Ovary (tissue), 9 donors: ENCODE measurements around the gene HSPA12B. TPM values are rescaled to one million over a fixed set of nuclear protein-coding genes. Genes with fewer than 3 reads are reported as not detected.

Experiments used
- DNase-seq, 5 donors: peaks; one replicate each; pipeline ENCODE4 v3.0.0-alpha.2; 2019 to 2020
- H3K27ac ChIP-seq, 2 donors: fragments of 200-600 bp; one replicate each; pipeline versions ENCODE4 v1.5.1 to v1.8.0; 2019 to 2022
- H3K27me3 ChIP-seq: fragments of 200-600 bp; one replicate; pipeline ENCODE4 v1.8.0; 2022
- H3K36me3 ChIP-seq: fragments of 200-600 bp; sonication (generic); one replicate; pipeline ENCODE4 v1.5.1; 2019
- H3K4me1 ChIP-seq: one replicate; pipeline ENCODE4 v1.8.1; 2013; ENCODE audit warnings: mild to moderate bottlenecking, moderate library complexity; ENCODE audit not compliant: insufficient read depth
- H3K4me3 ChIP-seq: fragments of 200-600 bp; sonication (generic); one replicate; pipeline ENCODE4 v1.5.1; 2017
- H3K9me3 ChIP-seq, 2 donors: fragments of 200-600 bp in 1 of 2; sonication (generic) in 1 of 2; one replicate each; pipeline versions ENCODE4 v1.5.1 to v1.8.1; 2013 to 2019; ENCODE audit warnings: mild to moderate bottlenecking in 1 of 2, moderate library complexity in 1 of 2
- CTCF ChIP-seq, 3 donors: fragments of 450-650 bp in 2 of 3; fragments of 200-600 bp in 1 of 3; IDR thresholded peaks; one replicate each; pipeline versions ENCODE4 v1.5.1 to v1.8.0; 2016 to 2022; ENCODE audit warnings: antibody characterized with exemption in 3 of 3, mild to moderate bottlenecking in 1 of 3
- EP300 ChIP-seq: sonication (generic); formaldehyde crosslinking; IDR thresholded peaks from one replicate; pipeline ENCODE4 v1.6.1; 2017; ENCODE audit warnings: antibody characterized with exemption
- POLR2A ChIP-seq: fragments of 450-650 bp; IDR thresholded peaks from one replicate; pipeline ENCODE4 v1.6.1; 2017; ENCODE audit warnings: antibody characterized with exemption, mild to moderate bottlenecking, moderate library complexity
- WGBS, 3 donors: extraction: QIAGEN DNeasy Blood & Tissue Kit in 1 of 3; methylation state at CpG; one replicate each; pipeline versions ENCODE4 v1.1.5 to v1.1.7; 2013 to 2017; 5-methylcytosine and 5-hydroxymethylcytosine counted together
- intact Hi-C, 4 donors: fragments of 100-400 bp; cut with DNase I; formaldehyde crosslinking; loops; one replicate each; pipeline versions ENCODE4 v1.11.0 to v1.15.1; 2022 to 2023
- polyA plus RNA-seq, 2 donors: library from polyadenylated mRNA; stranded (reverse); fragments of 200-250 nt in 1 of 2; fragments of 350-450 nt in 1 of 2; fragmentation: Illumina TruSeq in 1 of 2; extraction: RNeasy Lipid Tissue Mini Kit (QIAGEN cat#74804) in 1 of 2; gene quantifications; one replicate each; pipeline ENCODE4 v1.2.3, GENCODE V29; 2013 to 2014
- total RNA-seq, 7 donors: library from RNA; depleted of rRNA in 2 of 7; stranded (reverse); fragments of >200 nt in 2 of 7; fragmentation: NEBNext Ultra II Directional in 3 of 7; extraction: Animal tissue kit (Norgen Biotek cat#: 25700) in 3 of 7; gene quantifications; one replicate each; pipeline versions ENCODE4 v1.1.0 to v1.2.4, GENCODE V29; 2016 to 2023
- donor health status: DM: no; HTN: no; CAD: no; lungs with moderate emphysema.
- donor health status: DM: no; HTN: no; CAD: no.
- donor health status: Bipolar disorder and iron deficiency.
- donor health status: DM: yes; HTN: yes; CAD: no.
- donor health status: DM: no; HTN: no; CAD: no.
- donor health status: DM: yes; HTN: yes; CAD: no.

Gene HSPA12B
- total and polyA plus RNA-seq, 9 donors, result 4.6 to 22.8 (median 7.4) TPM

GRCh38 chr20:3775457-3776108 is 43.1 kb downstream of the HSPA12B start:
- Histone ChIP-seq H3K9me3 (no peaks in the 10 kb centered on the region), H3K4me3 (no peak overlapping the region), H3K4me1 (peaks cover 2% of the 10 kb centered on the region), H3K27me3 (no peaks in the 10 kb centered on the region), H3K36me3 (no peaks in the 10 kb centered on the region), H3K27ac (no peak overlapping the region)
- TF ChIP-seq EP300, result no peak
- no peak for TF ChIP-seq POLR2A
- TF ChIP-seq CTCF (IDR thresholded peaks at IDR 0.05), result no peak
- intact Hi-C loops, result no loop called here
- DNase-seq, result no peak
- WGBS, 3 donors, result 92 to 94% (median 93%) methylated on average over 4 of the region's 4 CpGs

GRCh38 chr20:3777381-3777715 is 44.9 kb downstream of the HSPA12B start:
- Histone ChIP-seq H3K27ac (no peak overlapping the region), H3K36me3 (no peaks in the 10 kb centered on the region), H3K9me3 (no peaks in the 10 kb centered on the region), H3K4me3 (peak overlapping the region; percentile 37), H3K27me3 (no peaks in the 10 kb centered on the region), H3K4me1 (peaks cover 5% of the 10 kb centered on the region)
- intact Hi-C loops, result no loop called here
- 9 to 13% (median 9%) methylated on average over 16 of the region's 16 CpGs for WGBS, 3 donors
- DNase-seq, result no peak
- no peak for TF ChIP-seq POLR2A
- TF ChIP-seq EP300, result no peak
- no peak for TF ChIP-seq CTCF (IDR thresholded peaks at IDR 0.05)

- WGBS, 3 donors, result 3 to 5% (median 4%) methylated on average over 55 to 70 of the region's 70 CpGs
- no peak overlapping the region for H3K27ac ChIP-seq
- intact Hi-C loops, result no loop called here
These were observed 45.5 kb downstream of the HSPA12B start for GRCh38 chr20:3777716-3778629.

GRCh38 chr20:3778976-3779375 is 46.5 kb downstream of the HSPA12B start:
- H3K4me3 ChIP-seq, result no peak overlapping the region
- DNase-seq, result no peak
- no peak for TF ChIP-seq CTCF (IDR thresholded peaks at IDR 0.05)
- TF ChIP-seq POLR2A, result no peak
- no peak for TF ChIP-seq EP300
- H3K4me1 ChIP-seq, result peaks cover 5% of the 10 kb centered on the region
- H3K36me3 ChIP-seq, result no peaks in the 10 kb centered on the region
- no peaks in the 10 kb centered on the region for H3K27me3 ChIP-seq
- H3K27ac ChIP-seq, result no peak overlapping the region
- intact Hi-C loops, result no loop called here
- WGBS, 3 donors, result 50 to 58% (median 53%) methylated on average over 18 of the region's 18 CpGs
- H3K9me3 ChIP-seq, result no peaks in the 10 kb centered on the region

More at GRCh38 chr20:3777716-3778629, 45.5 kb downstream of the HSPA12B start:
- TF ChIP-seq EP300 (no peak), CTCF (IDR thresholded peaks at IDR 0.05) (no peak), POLR2A (no peak)
- Histone ChIP-seq H3K27me3 (no peaks in the 10 kb centered on the region), H3K9me3 (no peaks in the 10 kb centered on the region), H3K4me3 (peak overlapping the region; percentile 37), H3K4me1 (peaks cover 5% of the 10 kb centered on the region), H3K36me3 (no peaks in the 10 kb centered on the region)
- peak; percentile 68 to 77 (median 72) for DNase-seq
